Panc1 (cell line): ENCODE data around the gene INCENP. TPM values are rescaled to one million over a fixed set of nuclear protein-coding genes. Genes with fewer than 3 reads are reported as not detected.
"Not testable (repeated sequence)": the region's sequence is repeated elsewhere in the genome, so short reads cannot be mapped to it uniquely, and the experiment has no call there.

Source experiments
- ATAC-seq: fragments of 200-7000 bp; cut with Tn5 transposase; 2 replicates; pipeline ENCODE4 v1.9.1; 2020; ENCODE audit warnings: mild to moderate bottlenecking, moderate library complexity
- BruUV-seq: library from RNA; stranded (reverse); fragments of 400-500 nt; replicated peaks from 2 replicates; lab custom pipeline; 2021; lab: Mats Ljungman, UMichigan
- CTCF ChIA-PET: fragments of 300-600 bp; sonication (Branson Sonifier 250); formaldehyde crosslinking; loops from one replicate; lab custom pipeline; 2022; ENCODE audit warnings: antibody characterized with exemption; lab: Charles Lee
- POLR2A ChIA-PET: fragments of 300-600 bp; sonication (Branson Sonifier 250); formaldehyde crosslinking; loops from one replicate; lab custom pipeline; 2022; ENCODE audit warnings: antibody characterized with exemption; lab: Charles Lee
- DNase-seq: peaks from one replicate; pipeline ENCODE4 v3.0.0-alpha.2; 2010; ENCODE audit warnings: low read depth, low spot score
- H3K27ac ChIP-seq: 2 replicates; pipeline ENCODE4 v1.5.1; 2011; ENCODE audit warnings: mild to moderate bottlenecking, low read length, inconsistent platforms
- H3K27me3 ChIP-seq: fragments of 200-500 bp; sonication (Bioruptor generic); 2 replicates; pipeline ENCODE4 v1.6.0; 2014; ENCODE audit warnings: low read length, inconsistent platforms; ENCODE audit not compliant: control insufficient read depth, insufficient read depth
- H3K36me3 ChIP-seq: fragments of 200-500 bp; sonication (Bioruptor generic); 2 replicates; pipeline ENCODE4 v1.5.1; 2014; ENCODE audit warnings: inconsistent platforms, mild to moderate bottlenecking, low read length, moderate library complexity; ENCODE audit not compliant: control insufficient read depth, insufficient read depth
- H3K4me1 ChIP-seq: 2 replicates; pipeline ENCODE4 v1.5.1; 2011; ENCODE audit warnings: inconsistent platforms, mild to moderate bottlenecking, low read length, moderate library complexity; ENCODE audit not compliant: control insufficient read depth, insufficient read depth
- H3K4me3 ChIP-seq, 2 experiments: 2 replicates each; pipeline ENCODE4 v1.5.1; 2011 to 2012; ENCODE audit warnings: low read depth in 2 of 2, low read length in 2 of 2, mild to moderate bottlenecking in 2 of 2, inconsistent platforms in 1 of 2, moderate library complexity in 1 of 2
- H3K9me3 ChIP-seq: fragments of 200-500 bp; sonication (Bioruptor generic); 2 replicates; pipeline ENCODE4 v1.5.1; 2014; ENCODE audit warnings: low read depth, mild to moderate bottlenecking, inconsistent platforms, low read length, moderate library complexity; ENCODE audit not compliant: control insufficient read depth, insufficient read depth
- CTCF ChIP-seq: fragments of 450-650 bp; IDR thresholded peaks from 2 replicates; pipeline ENCODE4 v1.5.1; 2017; ENCODE audit warnings: mild to moderate bottlenecking
- POLR2AphosphoS5 ChIP-seq: IDR thresholded peaks from 2 replicates; pipeline ENCODE4 v1.6.1; 2012; ENCODE audit warnings: mild to moderate bottlenecking, low read depth, low read length, moderate library complexity
- REST ChIP-seq, 2 experiments: IDR thresholded peaks; 2 replicates each; pipeline ENCODE4 v1.6.1; 2011 to 2012; ENCODE audit warnings: low read depth in 2 of 2, control low read depth in 1 of 2, low read length in 1 of 2, mild to moderate bottlenecking in 1 of 2, moderate library complexity in 1 of 2; ENCODE audit not compliant: insufficient read depth in 1 of 2
- SIN3A ChIP-seq: IDR thresholded peaks from 2 replicates; pipeline ENCODE4 v1.6.1; 2012; ENCODE audit warnings: low read depth, mild to moderate bottlenecking, low read length, moderate library complexity, borderline replicate concordance; ENCODE audit not compliant: insufficient read depth
- TCF7L2 ChIP-seq: IDR thresholded peaks from 2 replicates; pipeline ENCODE4 v1.6.1; 2011; ENCODE audit warnings: mild to moderate bottlenecking, low read depth, low read length, inconsistent platforms
- in situ Hi-C: cut with HindIII; loops from 2 replicates; pipeline ENCODE4 v1.10.0; 2016; ENCODE audit warnings: low sequenced_read_pairs, low pct_unique_long_range_greater_than_20kb
- intact Hi-C: fragments of 100-400 bp; cut with micrococcal nuclease; formaldehyde crosslinking; loops from one replicate; pipeline ENCODE4 v1.10.0; 2022; ENCODE audit not compliant: unreplicated experiment
- total RNA-seq: library from RNA; stranded (reverse); gene quantifications from one replicate; pipeline ENCODE4 v1.2.1, GENCODE V29; 2021; ENCODE audit not compliant: unreplicated experiment

Gene INCENP
- total RNA-seq, 1 experiment from 2014 or later = 81.5 TPM

GRCh38 chr11:62082292-62082657 is 41.5 kb upstream of the INCENP start:
- no TSS peak for BruUV-seq
- DNase-seq (no peak), ATAC-seq (no peak)
- H3K27me3 ChIP-seq = no peaks in the 10 kb centered on the region
- no peak overlapping the region for H3K27ac ChIP-seq
- TF ChIP-seq CTCF = peak; percentile 22
- TF ChIP-seq REST (IDR thresholded peaks at IDR 0.05; ENCODE audit: insufficient read depth in 1 of 2, low read depth in 2 of 2, low read length in 1 of 2) = no peak
- no peak for TF ChIP-seq SIN3A
- 0 out of 2 replicates have a peak, but pooled peaks cover 3% of the 10 kb centered on the region for H3K9me3 ChIP-seq
- in situ Hi-C loops (no loop called here), intact Hi-C loops (loop anchor here (1.0 to 5.0 kb wide), 3 partner anchors 111 to 185 kb away; no protein-coding TSS in a partner anchor)
- no peak overlapping the region for H3K4me3 ChIP-seq
- H3K4me1 ChIP-seq = peaks cover 5% of the 10 kb centered on the region; the same call in 1 of the 2 replicates
- POLR2A ChIA-PET = interaction anchor here (0.5 to 0.6 kb wide), 3 partner anchors 60 to 174 kb away, joined by 3 to 19 read pairs (median 4); no protein-coding TSS in a partner anchor
- no peaks in the 10 kb centered on the region for H3K36me3 ChIP-seq
- CTCF ChIA-PET = interaction anchor here (0.5 to 2.7 kb wide), 18 partner anchors 20 to 285 kb away, joined by 3 to 72 read pairs (median 6); partner anchors contain the start of gene FTH1

- H3K4me3 ChIP-seq, H3K27me3 ChIP-seq, H3K4me1 ChIP-seq, POLR2A ChIA-PET, DNase-seq, BruUV-seq, H3K27ac ChIP-seq, ATAC-seq, H3K36me3 ChIP-seq, in situ Hi-C loops, CTCF ChIA-PET: not testable (repeated sequence)
- intact Hi-C loops = loop anchor here (5.0 kb wide), 1 partner anchor 138 kb away; no protein-coding TSS in a partner anchor
- H3K9me3 ChIP-seq = peaks cover 19% of the 10 kb centered on the region; the same call in 1 of the 2 replicates
These were observed 39.0 kb upstream of the INCENP start for GRCh38 chr11:62084801-62085200.

DNA sequence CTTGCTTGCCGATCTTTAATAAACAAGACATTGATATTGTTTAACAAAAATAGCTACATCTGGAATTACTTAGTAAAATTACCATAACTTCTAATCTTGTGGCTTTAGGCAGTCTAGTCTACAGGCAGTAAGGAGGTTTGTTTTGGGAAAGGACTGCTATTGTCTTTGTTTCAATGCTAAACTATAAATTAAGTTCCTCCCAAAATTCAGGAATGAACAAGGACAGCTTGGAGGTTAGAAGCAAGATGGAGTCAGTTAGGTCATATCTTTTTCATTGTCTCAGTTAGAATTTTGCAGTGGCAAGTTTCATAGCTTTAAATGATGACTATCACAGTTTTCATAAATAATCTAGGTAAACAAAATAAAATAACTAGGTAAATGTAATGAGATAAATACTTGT is 36.1 kb upstream of the INCENP start:
- ATAC-seq (no peak), DNase-seq (no peak)
- in situ Hi-C loops = no loop called here
- no peaks in the 10 kb centered on the region for H3K36me3 ChIP-seq
- intact Hi-C loops = no loop called here
- no peak overlapping the region for H3K27ac ChIP-seq
- no peaks in the 10 kb centered on the region for H3K4me1 ChIP-seq
- POLR2A ChIA-PET = no interaction called here
- H3K27me3 ChIP-seq = no peaks in the 10 kb centered on the region
- no peak overlapping the region for H3K4me3 ChIP-seq
- peaks cover 19% of the 10 kb centered on the region; the same call in 1 of the 2 replicates for H3K9me3 ChIP-seq
- CTCF ChIA-PET = interaction anchor here (1.0 kb wide), 1 partner anchor 189 kb away, joined by 3 read pairs; no protein-coding TSS in a partner anchor
- no peak for TF ChIP-seq SIN3A
- TF ChIP-seq REST (IDR thresholded peaks at IDR 0.05; ENCODE audit: insufficient read depth in 1 of 2, low read depth in 2 of 2, low read length in 1 of 2) = no peak
- TF ChIP-seq CTCF = no peak
- TF ChIP-seq POLR2AphosphoS5 = no peak
- no peak for TF ChIP-seq TCF7L2
- BruUV-seq = no TSS peak
